Transverse colon (tissue), 3 donors: ENCODE data around the gene GABRB2.

Experiments
- EP300 ChIP-seq: sonication (generic); formaldehyde crosslinking; IDR thresholded peaks from one replicate; pipeline ENCODE4 v1.6.1; 2017; ENCODE audit warnings: antibody characterized with exemption, low read depth
- POLR2A ChIP-seq: fragments of 450-650 bp; IDR thresholded peaks from one replicate; pipeline ENCODE4 v1.6.1; 2016; ENCODE audit warnings: antibody characterized with exemption, mild to moderate bottlenecking, moderate library complexity
- TF ChIP-seq, protein P1 (sequence below), 5 experiments: fragments of 200-600 bp in 3 of 5; fragments of 450-650 bp in 2 of 5; sonication (generic) in 3 of 5; IDR thresholded peaks; 1 replicate in 2 of 5; 2 replicates in 3 of 5; pipeline ENCODE4 v1.5.1; 2016 to 2017; ENCODE audit warnings: antibody characterized with exemption in 5 of 5, inconsistent platforms in 3 of 5, mild to moderate bottlenecking in 2 of 5, moderate library complexity in 1 of 5

DNA sequence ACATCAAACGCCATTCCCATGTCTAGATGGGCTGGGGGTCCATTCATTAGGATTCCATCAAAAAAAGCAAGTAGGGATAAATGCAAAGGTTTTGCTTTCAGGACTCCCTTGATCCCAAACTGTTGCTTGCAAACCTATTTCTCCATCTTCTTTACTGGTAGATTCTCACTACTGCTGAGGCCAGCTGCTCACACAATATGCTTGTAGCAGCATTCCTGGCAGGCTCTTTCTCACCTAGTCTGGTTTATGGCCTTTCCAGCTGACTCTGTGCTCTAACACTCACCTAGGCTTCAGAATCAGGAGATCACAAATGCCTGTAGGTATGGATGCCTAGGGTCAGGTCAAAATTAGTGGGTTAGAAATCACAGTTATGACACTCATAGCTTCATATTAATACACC lies 274.7 kb downstream of the GABRB2 start:
- TF ChIP-seq, protein P1, sequence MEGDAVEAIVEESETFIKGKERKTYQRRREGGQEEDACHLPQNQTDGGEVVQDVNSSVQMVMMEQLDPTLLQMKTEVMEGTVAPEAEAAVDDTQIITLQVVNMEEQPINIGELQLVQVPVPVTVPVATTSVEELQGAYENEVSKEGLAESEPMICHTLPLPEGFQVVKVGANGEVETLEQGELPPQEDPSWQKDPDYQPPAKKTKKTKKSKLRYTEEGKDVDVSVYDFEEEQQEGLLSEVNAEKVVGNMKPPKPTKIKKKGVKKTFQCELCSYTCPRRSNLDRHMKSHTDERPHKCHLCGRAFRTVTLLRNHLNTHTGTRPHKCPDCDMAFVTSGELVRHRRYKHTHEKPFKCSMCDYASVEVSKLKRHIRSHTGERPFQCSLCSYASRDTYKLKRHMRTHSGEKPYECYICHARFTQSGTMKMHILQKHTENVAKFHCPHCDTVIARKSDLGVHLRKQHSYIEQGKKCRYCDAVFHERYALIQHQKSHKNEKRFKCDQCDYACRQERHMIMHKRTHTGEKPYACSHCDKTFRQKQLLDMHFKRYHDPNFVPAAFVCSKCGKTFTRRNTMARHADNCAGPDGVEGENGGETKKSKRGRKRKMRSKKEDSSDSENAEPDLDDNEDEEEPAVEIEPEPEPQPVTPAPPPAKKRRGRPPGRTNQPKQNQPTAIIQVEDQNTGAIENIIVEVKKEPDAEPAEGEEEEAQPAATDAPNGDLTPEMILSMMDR (IDR thresholded peaks at IDR 0.05) = no peak
- no peak for TF ChIP-seq EP300
- no peak for TF ChIP-seq POLR2A
